ENCODE data around the gene BAZ2A.
"Not testable (repeated sequence)": the region's sequence is repeated elsewhere in the genome, so short reads cannot be mapped to it uniquely, and the experiment has no call there.

Gene BAZ2A

GRCh38 chr12:56630180-56630632, at the start of gene BAZ2A:
TSS of gene BAZ2A (minus strand) at chr12:56630326. CDS start at chr12:56617530, 12,796 bp downstream.
- peak; percentile 85 for DNase-seq

GRCh38 chr12:56678852-56679251, 48.7 kb upstream of the BAZ2A start:
- DNase-seq = no peak

- DNase-seq = no peak
These were observed 47.6 kb upstream of the BAZ2A start for GRCh38 chr12:56677680-56678079.

GRCh38 chr12:56676851-56677580, 46.9 kb upstream of the BAZ2A start:
- DNase-seq = no peak

- DNase-seq = no peak
These were observed 41.5 kb upstream of the BAZ2A start for GRCh38 chr12:56671608-56672007.

- DNase-seq = no peak
These were observed 40.7 kb upstream of the BAZ2A start for GRCh38 chr12:56670836-56671235.

GRCh38 chr12:56668197-56668457, 38.0 kb upstream of the BAZ2A start:
- DNase-seq = no peak

GRCh38 chr12:56661979-56662638, 32.0 kb upstream of the BAZ2A start:
- no peak for DNase-seq

- no peak for DNase-seq
These were observed 31.4 kb upstream of the BAZ2A start for GRCh38 chr12:56661560-56661959.

- no peak for DNase-seq
These were observed 28.8 kb upstream of the BAZ2A start for GRCh38 chr12:56658921-56659320.

- no peak for DNase-seq
These were observed 27.6 kb upstream of the BAZ2A start for GRCh38 chr12:56657416-56658379.

GRCh38 chr12:56653781-56654180, 23.7 kb upstream of the BAZ2A start:
- not testable (repeated sequence) for DNase-seq

- DNase-seq = not testable (repeated sequence)
These were observed 17.9 kb upstream of the BAZ2A start for GRCh38 chr12:56648023-56648422.

- peak; percentile 83 for DNase-seq
These were observed 15.8 kb upstream of the BAZ2A start, which contains the start of gene ATP5F1B for GRCh38 chr12:56645717-56646446. TSS of gene ATP5F1B (minus strand) at chr12:56645984. CDS start at chr12:56645963, 21 bp downstream.

GRCh38 chr12:56645201-56645716, 15.1 kb upstream of the BAZ2A start:
- no peak for DNase-seq

- DNase-seq = no peak
These were observed 14.5 kb upstream of the BAZ2A start for GRCh38 chr12:56644654-56645053.

GRCh38 chr12:56641219-56641618, 11.1 kb upstream of the BAZ2A start:
- no peak for DNase-seq

- no peak for DNase-seq
These were observed 7.5 kb upstream of the BAZ2A start for GRCh38 chr12:56637621-56638020.

GRCh38 chr12:56636675-56637540, 6.8 kb upstream of the BAZ2A start:
- peak; percentile 89 for DNase-seq

GRCh38 chr12:56635806-56636674, 5.9 kb upstream of the BAZ2A start:
- peak; percentile 79 for DNase-seq

All from activated CD8-positive, alpha-beta memory T cell treated with anti-CD3 and anti-CD28 coated beads, Interleukin-2, amount 50 U/mL, for 4 hours (primary cell).